Stomach (tissue), 9 donors: ENCODE measurements around the gene CHN1. TPM values are rescaled to one million over a fixed set of nuclear protein-coding genes. Genes with fewer than 3 reads are reported as not detected.

Experiments used
- DNase-seq, 2 donors: peaks; one replicate each; pipeline versions ENCODE4 v3.0.0 to v3.0.0-alpha.2; 2013 to 2019
- H3K27ac ChIP-seq, 5 donors: fragments of 200-600 bp in 4 of 5; sonication (generic) in 4 of 5; one replicate each; pipeline ENCODE4 v1.5.1; 2013 to 2019; ENCODE audit warnings: mild to moderate bottlenecking in 1 of 5, moderate library complexity in 1 of 5
- H3K27me3 ChIP-seq, 3 donors: fragments of 200-600 bp; sonication (generic); one replicate each; pipeline ENCODE4 v1.5.1; 2017 to 2019; ENCODE audit warnings: mixed run types in 1 of 3
- H3K36me3 ChIP-seq, 4 donors: fragments of 200-600 bp; sonication (generic); 1 replicate in 3 of 4; 2 replicates in 1 of 4; pipeline ENCODE4 v1.5.1; 2016 to 2019
- H3K4me1 ChIP-seq, 4 donors: fragments of 200-600 bp; sonication (generic); one replicate each; pipeline ENCODE4 v1.5.1; 2016 to 2019
- H3K4me3 ChIP-seq, 4 donors: fragments of 200-600 bp; sonication (generic) in 3 of 4; one replicate each; pipeline ENCODE4 v1.5.1; 2016 to 2019; ENCODE audit warnings: mild to moderate bottlenecking in 1 of 4
- H3K9me3 ChIP-seq, 4 donors: fragments of 200-600 bp; sonication (generic); one replicate each; pipeline ENCODE4 v1.5.1; 2016 to 2019
- CTCF ChIP-seq, 7 experiments: fragments of 450-650 bp in 4 of 7; fragments of 200-600 bp in 3 of 7; sonication (generic) in 3 of 7; IDR thresholded peaks; one replicate each; pipeline ENCODE4 v1.5.1; 2016 to 2019; ENCODE audit warnings: antibody characterized with exemption in 7 of 7, control low read depth in 2 of 7, mild to moderate bottlenecking in 1 of 7
- EP300 ChIP-seq: sonication (generic); formaldehyde crosslinking; IDR thresholded peaks from one replicate; pipeline ENCODE4 v1.6.1; 2017; ENCODE audit warnings: antibody characterized with exemption
- POLR2A ChIP-seq, 4 donors: fragments of 450-650 bp; IDR thresholded peaks; one replicate each; pipeline ENCODE4 v1.6.1; 2016; ENCODE audit warnings: antibody characterized with exemption in 4 of 4, control low read depth in 2 of 4, mild to moderate bottlenecking in 1 of 4, moderate library complexity in 1 of 4
- POLR2AphosphoS5 ChIP-seq, 3 donors: sonication (generic); formaldehyde crosslinking; IDR thresholded peaks; one replicate each; pipeline ENCODE4 v1.6.1; 2016; ENCODE audit warnings: antibody characterized with exemption in 3 of 3
- WGBS, 5 donors: extraction: QIAGEN DNeasy Blood & Tissue Kit in 3 of 5; methylation state at CpG; one replicate each; pipeline versions ENCODE4 v1.1.5 to v1.1.7; 2013 to 2018; 5-methylcytosine and 5-hydroxymethylcytosine counted together
- intact Hi-C: fragments of 100-400 bp; cut with DNase I; formaldehyde crosslinking; loops from one replicate; pipeline ENCODE4 v1.15.1; 2023; ENCODE audit warnings: low total_unique reads
- polyA plus RNA-seq, 3 donors: library from polyadenylated mRNA; stranded (reverse); fragments of 200-250 nt; gene quantifications; one replicate each; pipeline ENCODE4 v1.2.3, GENCODE V29; 2013
- total RNA-seq, 5 donors: library from RNA; depleted of rRNA; stranded (reverse); fragments of >200 nt; gene quantifications; one replicate each; pipeline versions ENCODE4 v1.1.0 to v1.2.3, GENCODE V29; 2014 to 2016
- donor health status: healthy with polysubstance abuse.
- donor health status: Bipolar disorder and iron deficiency.
- donor health status: healthy.

Gene CHN1
- total and polyA plus RNA-seq, 8 donors = 2.3 to 50.9 (median 12.2) TPM; not detected in 1

GRCh38 chr2:174873471-174873870 is 131.7 kb downstream of the CHN1 start:
- Histone ChIP-seq H3K9me3 (no peaks in the 10 kb centered on the region), H3K27me3 (no peaks in the 10 kb centered on the region), H3K27ac (no peak overlapping the region), H3K4me3 (no peak overlapping the region), H3K4me1 (peaks cover 0 to 4% (median 0%) of the 10 kb centered on the region in 4 donors), H3K36me3 (no peaks in the 10 kb centered on the region)
- DNase-seq = peak in 1 of 2 donors; percentile 12
- intact Hi-C loops = no loop called here
- no peak for TF ChIP-seq POLR2AphosphoS5 (IDR thresholded peaks at IDR 0.05)

GRCh38 chr2:174870787-174871186 is 134.4 kb downstream of the CHN1 start:
- no peak for DNase-seq
- H3K27ac ChIP-seq = no peak overlapping the region

GRCh38 chr2:174868878-174869277 is 136.3 kb downstream of the CHN1 start:
- no peaks in the 10 kb centered on the region for H3K27me3 ChIP-seq
- H3K4me1 ChIP-seq = peaks cover 0 to 4% (median 0%) of the 10 kb centered on the region in 4 donors
- no peaks in the 10 kb centered on the region for H3K9me3 ChIP-seq
- H3K27ac ChIP-seq = no peak overlapping the region
- no peak overlapping the region for H3K4me3 ChIP-seq
- DNase-seq = no peak
- no peaks in the 10 kb centered on the region for H3K36me3 ChIP-seq
- no peak for TF ChIP-seq EP300
- no peak for TF ChIP-seq POLR2AphosphoS5 (IDR thresholded peaks at IDR 0.05)
- TF ChIP-seq POLR2A (IDR thresholded peaks at IDR 0.05) = no peak
- TF ChIP-seq CTCF (IDR thresholded peaks at IDR 0.05) = no peak
- 38 to 66% (median 49%) methylated on average over 1 of the region's 1 CpG for WGBS, 5 donors
- intact Hi-C loops = no loop called here

More at GRCh38 chr2:174870787-174871186, 134.4 kb downstream of the CHN1 start:
- H3K36me3 ChIP-seq = no peaks in the 10 kb centered on the region
- H3K9me3 ChIP-seq = no peaks in the 10 kb centered on the region
- no peak overlapping the region for H3K4me3 ChIP-seq
- WGBS, 5 donors = 44 to 84% (median 65%) methylated on average over 1 of the region's 1 CpG
- intact Hi-C loops = no loop called here
- no peaks in the 10 kb centered on the region for H3K27me3 ChIP-seq
- TF ChIP-seq CTCF (IDR thresholded peaks at IDR 0.05) (no peak), POLR2A (IDR thresholded peaks at IDR 0.05) (no peak), POLR2AphosphoS5 (IDR thresholded peaks at IDR 0.05) (no peak), EP300 (no peak)
- H3K4me1 ChIP-seq = peaks cover 0 to 4% (median 0%) of the 10 kb centered on the region in 4 donors

- Histone ChIP-seq H3K9me3 (no peaks in the 10 kb centered on the region), H3K4me3 (no peak overlapping the region), H3K36me3 (no peaks in the 10 kb centered on the region), H3K27me3 (no peaks in the 10 kb centered on the region), H3K27ac (no peak overlapping the region), H3K4me1 (no peaks in the 10 kb centered on the region)
- intact Hi-C loops = no loop called here
- TF ChIP-seq CTCF (IDR thresholded peaks at IDR 0.05) (no peak), POLR2A (IDR thresholded peaks at IDR 0.05) (no peak), EP300 (no peak), POLR2AphosphoS5 (IDR thresholded peaks at IDR 0.05) (no peak)
- DNase-seq = no peak
Observed at GRCh38 chr2:174866421-174866820, 138.8 kb downstream of the CHN1 start.

- Histone ChIP-seq H3K4me3 (no peak overlapping the region), H3K27ac (no peak overlapping the region), H3K4me1 (no peaks in the 10 kb centered on the region), H3K36me3 (no peaks in the 10 kb centered on the region), H3K9me3 (no peaks in the 10 kb centered on the region), H3K27me3 (no peaks in the 10 kb centered on the region)
- whole genome bisulfite sequencing, 5 donors = 90 to 100% (median 95%) methylated on average over 1 of the region's 1 CpG
- intact Hi-C loops = no loop called here
- TF ChIP-seq POLR2AphosphoS5 (IDR thresholded peaks at IDR 0.05) = no peak
- no peak for TF ChIP-seq CTCF (IDR thresholded peaks at IDR 0.05)
- TF ChIP-seq EP300 = no peak
- no peak for TF ChIP-seq POLR2A (IDR thresholded peaks at IDR 0.05)
- no peak for DNase-seq
Observed at GRCh38 chr2:174863183-174863582, 142.0 kb downstream of the CHN1 start.
